HG03432 (cell line): ENCODE data around the gene PAWR.
"Not testable (repeated sequence)": the region's sequence is repeated elsewhere in the genome, so short reads cannot be mapped to it uniquely, and the experiment has no call there.

Experiments
- ATAC-seq: cut with Tn5 transposase; IDR thresholded peaks from one replicate; pipeline ENCODE4 v1.9.1; 2021; ENCODE audit warnings: mild to moderate bottlenecking, moderate library complexity; ENCODE audit not compliant: unreplicated experiment

The PAWR gene

GRCh38 chr12:79687711-79688260, 3.0 kb downstream of the PAWR start:
- ATAC-seq: no peak

GRCh38 chr12:79686171-79686570, 4.6 kb downstream of the PAWR start:
- no peak for ATAC-seq

- ATAC-seq: no peak
Observed at GRCh38 chr12:79685068-79685467, 5.7 kb downstream of the PAWR start.

GRCh38 chr12:79684338-79684737, 6.4 kb downstream of the PAWR start:
- ATAC-seq: not testable (repeated sequence)

GRCh38 chr12:79682593-79682992, 8.2 kb downstream of the PAWR start:
- no peak for ATAC-seq

GRCh38 chr12:79681008-79681590, 9.7 kb downstream of the PAWR start:
- no peak for ATAC-seq

- ATAC-seq: no peak
Observed at GRCh38 chr12:79680051-79680450, 10.7 kb downstream of the PAWR start.

GRCh38 chr12:79678306-79678705, 12.5 kb downstream of the PAWR start:
- no peak for ATAC-seq

- ATAC-seq: no peak
Observed at GRCh38 chr12:79677672-79678071, 13.1 kb downstream of the PAWR start.

GRCh38 chr12:79676579-79676978, 14.2 kb downstream of the PAWR start:
- peak; percentile 37 for ATAC-seq

GRCh38 chr12:79674629-79675028, 16.1 kb downstream of the PAWR start:
- no peak for ATAC-seq

GRCh38 chr12:79673354-79673753, 17.4 kb downstream of the PAWR start:
- no peak for ATAC-seq

GRCh38 chr12:79668113-79668512, 22.7 kb downstream of the PAWR start:
- ATAC-seq: no peak

GRCh38 chr12:79665212-79665887, 25.4 kb downstream of the PAWR start:
- ATAC-seq: no peak

- no peak for ATAC-seq
Observed at GRCh38 chr12:79664518-79664917, 26.2 kb downstream of the PAWR start.

GRCh38 chr12:79662046-79662811, 28.5 kb downstream of the PAWR start:
- no peak for ATAC-seq

GRCh38 chr12:79661629-79662028, 29.1 kb downstream of the PAWR start:
- no peak for ATAC-seq

GRCh38 chr12:79659961-79660431, 30.8 kb downstream of the PAWR start:
- ATAC-seq: no peak

- ATAC-seq: no peak
Observed at GRCh38 chr12:79658221-79658620, 32.5 kb downstream of the PAWR start.

- ATAC-seq: no peak
Observed at GRCh38 chr12:79657136-79657535, 33.6 kb downstream of the PAWR start.

GRCh38 chr12:79655036-79655435, 35.7 kb downstream of the PAWR start:
- ATAC-seq: no peak

- ATAC-seq: no peak
Observed at GRCh38 chr12:79652521-79652920, 38.2 kb downstream of the PAWR start.
